GM12873 (cell line): ENCODE results near the gene BCL2A1.

ENCODE experiments used
- TF ChIP-seq, protein P1 (sequence below): IDR thresholded peaks from 2 replicates; pipeline ENCODE4 v1.5.1; 2012; ENCODE audit warnings: low read depth, mild to moderate bottlenecking, moderate library complexity, low read length, control low read depth; ENCODE audit not compliant: insufficient read depth; ENCODE audit errors: missing control alignments

The BCL2A1 gene

DNA sequence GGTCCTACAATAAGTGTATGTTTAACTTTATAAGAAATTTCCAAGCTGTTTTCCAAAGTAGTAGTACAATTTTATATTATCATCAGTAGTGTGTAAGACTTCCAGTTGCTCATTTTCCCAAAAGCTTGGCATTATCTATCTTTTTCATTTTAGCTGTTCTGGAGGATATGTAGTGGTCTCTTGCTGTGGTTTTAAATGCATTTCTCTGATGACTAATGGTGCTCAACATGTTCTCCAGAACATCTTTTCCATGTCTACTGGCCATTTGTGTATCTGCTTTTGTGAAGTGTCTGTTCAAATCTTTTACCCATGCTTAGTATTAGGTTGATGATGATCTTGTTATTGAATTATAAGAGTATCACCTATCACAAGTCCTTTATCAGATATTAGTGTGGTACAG, 13.3 kb downstream of the BCL2A1 start:
- TF ChIP-seq, protein P1, sequence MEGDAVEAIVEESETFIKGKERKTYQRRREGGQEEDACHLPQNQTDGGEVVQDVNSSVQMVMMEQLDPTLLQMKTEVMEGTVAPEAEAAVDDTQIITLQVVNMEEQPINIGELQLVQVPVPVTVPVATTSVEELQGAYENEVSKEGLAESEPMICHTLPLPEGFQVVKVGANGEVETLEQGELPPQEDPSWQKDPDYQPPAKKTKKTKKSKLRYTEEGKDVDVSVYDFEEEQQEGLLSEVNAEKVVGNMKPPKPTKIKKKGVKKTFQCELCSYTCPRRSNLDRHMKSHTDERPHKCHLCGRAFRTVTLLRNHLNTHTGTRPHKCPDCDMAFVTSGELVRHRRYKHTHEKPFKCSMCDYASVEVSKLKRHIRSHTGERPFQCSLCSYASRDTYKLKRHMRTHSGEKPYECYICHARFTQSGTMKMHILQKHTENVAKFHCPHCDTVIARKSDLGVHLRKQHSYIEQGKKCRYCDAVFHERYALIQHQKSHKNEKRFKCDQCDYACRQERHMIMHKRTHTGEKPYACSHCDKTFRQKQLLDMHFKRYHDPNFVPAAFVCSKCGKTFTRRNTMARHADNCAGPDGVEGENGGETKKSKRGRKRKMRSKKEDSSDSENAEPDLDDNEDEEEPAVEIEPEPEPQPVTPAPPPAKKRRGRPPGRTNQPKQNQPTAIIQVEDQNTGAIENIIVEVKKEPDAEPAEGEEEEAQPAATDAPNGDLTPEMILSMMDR = no peak

DNA sequence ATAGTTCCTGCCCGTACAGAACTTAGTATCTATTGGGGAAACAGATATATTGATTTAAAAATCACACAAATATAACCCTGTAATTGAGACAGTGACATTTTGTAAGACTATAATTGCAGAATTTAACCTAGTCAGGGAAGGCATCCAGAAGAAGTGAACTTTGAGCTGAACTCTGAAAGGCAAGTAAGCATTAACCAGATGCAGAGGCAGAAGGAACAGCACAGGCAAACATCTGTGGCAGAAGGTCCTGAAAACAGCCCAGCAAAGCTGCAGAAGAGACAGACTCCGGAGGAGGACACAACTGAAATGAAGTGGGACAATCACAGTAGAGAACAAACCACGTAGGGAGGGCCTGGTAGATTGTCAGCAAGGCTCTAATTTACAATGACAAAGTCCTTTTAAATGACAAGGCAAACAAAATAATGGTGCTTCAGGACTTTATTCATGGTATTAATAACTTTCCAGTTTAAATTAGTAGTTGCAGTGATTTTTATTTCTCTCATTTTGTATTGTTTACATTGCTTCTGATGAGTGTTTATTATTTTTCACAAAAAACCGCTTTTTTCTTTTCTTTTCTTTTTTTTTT, 14.5 kb downstream of the BCL2A1 start:
- TF ChIP-seq, protein P1 = no peak

DNA sequence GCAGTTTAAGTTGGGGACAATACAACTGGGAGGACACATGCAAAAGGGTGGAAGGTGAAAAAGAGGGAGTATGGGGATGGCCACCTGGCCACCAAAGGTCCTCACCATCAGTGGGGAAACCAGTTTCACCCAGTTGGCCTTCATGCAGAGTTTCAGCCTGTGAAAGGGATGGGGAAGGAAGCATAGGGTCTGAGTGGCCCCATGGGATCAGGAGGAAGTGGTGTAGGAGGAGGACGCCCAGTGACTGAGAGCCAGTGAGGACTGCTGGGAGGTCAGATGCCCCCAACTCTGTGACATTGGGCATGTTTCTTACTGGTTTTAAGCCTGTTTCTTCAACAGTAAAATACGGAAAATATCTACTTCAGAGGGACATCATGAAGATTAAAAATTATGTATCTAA, 16.3 kb downstream of the BCL2A1 start:
- TF ChIP-seq, protein P1 = no peak

DNA sequence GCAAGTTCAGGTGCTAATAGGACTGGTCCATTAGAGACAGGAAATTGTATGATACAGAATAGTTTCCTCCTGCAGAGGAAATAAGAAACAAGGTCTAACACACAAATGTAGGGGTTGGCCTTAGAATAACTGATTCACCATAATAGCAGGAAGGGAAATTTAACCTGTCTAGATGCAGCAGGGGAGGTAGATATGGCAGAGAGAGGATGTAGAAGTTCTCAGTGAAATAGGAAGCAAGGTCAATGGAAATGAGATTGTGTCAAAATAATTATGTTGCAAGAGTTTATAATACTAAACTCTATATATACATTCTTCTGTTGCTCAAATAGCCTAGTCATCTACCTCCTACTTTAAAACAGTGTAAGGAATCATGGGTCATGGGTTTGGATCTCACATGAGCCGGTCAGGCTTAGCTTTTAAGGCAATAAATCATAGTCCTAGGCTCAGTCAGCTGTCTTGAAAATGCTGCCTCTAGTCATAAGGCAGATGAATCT, 17.0 kb downstream of the BCL2A1 start:
- TF ChIP-seq, protein P1 = no peak

DNA sequence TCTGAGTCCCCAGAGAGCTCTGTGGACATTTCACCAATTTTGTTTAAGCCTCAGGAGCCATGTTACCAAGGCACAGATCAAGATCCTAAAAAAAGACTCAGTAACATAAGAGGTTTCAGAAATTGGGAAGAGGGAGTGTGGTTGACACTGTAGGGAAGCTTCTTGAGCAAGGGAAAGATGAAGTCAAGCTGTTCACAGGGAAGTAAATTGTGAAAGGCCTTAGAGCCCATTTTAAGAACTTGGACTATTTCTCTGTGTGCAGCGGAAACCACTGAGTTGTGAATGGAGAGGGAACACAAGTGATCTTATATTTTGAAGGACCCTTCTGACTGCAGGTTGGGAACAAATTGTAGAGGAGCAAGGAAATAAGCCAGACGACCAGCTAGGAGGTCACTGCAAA, 18.7 kb downstream of the BCL2A1 start:
- TF ChIP-seq, protein P1 = no peak

DNA sequence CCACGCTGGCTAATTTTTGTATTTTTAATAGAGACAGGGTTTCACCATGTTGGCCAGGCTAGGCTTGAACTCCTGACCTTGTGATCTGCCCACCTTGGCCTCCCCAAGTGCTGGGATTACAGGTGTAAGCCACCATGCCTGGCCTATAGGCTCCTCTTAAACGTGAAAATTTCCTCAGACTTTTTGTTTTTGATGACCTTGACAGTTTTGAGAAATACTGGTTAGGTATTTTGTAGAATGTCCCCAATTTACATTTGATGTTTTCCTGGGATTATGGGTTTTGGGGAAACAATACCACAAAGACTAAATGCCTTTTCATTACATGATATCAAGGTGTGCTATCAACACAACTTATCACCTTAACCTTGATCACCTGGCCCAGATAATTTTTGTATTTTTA, 20.7 kb downstream of the BCL2A1 start:
- TF ChIP-seq, protein P1 = no peak

DNA sequence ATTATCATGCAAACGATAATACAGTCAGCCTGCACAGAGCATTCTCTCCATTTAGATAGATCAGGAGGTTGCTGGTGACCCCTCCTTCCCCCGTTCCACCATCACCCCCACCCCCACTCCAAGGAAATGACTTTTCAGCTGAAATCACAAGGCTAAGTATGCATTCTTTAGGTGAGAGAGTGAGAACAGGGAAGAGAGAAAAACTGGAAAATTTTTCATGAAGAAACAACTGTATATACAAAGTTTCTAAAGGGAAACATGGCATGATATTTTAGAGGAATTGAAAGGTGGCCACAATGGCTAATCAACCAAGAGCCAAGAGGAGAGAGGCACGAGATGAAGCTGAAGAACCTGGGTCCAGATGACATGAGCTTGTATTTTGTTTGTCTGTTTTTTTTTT, 22.2 kb downstream of the BCL2A1 start:
- TF ChIP-seq, protein P1 = no peak
